AG09309 (cell line): Measurements from ENCODE around the gene GPR68.

Experiments
- DNase-seq: peaks from one replicate; pipeline ENCODE4 v3.0.0-alpha.2; 2010; ENCODE audit warnings: low read depth
- H3K4me3 ChIP-seq: 2 replicates; pipeline ENCODE4 v1.5.1; 2011; ENCODE audit warnings: mild to moderate bottlenecking, low read depth, low read length, moderate library complexity; ENCODE audit not compliant: control insufficient read depth
- CTCF ChIP-seq: IDR thresholded peaks from 2 replicates; pipeline ENCODE4 v1.5.1; 2011; ENCODE audit warnings: mild to moderate bottlenecking, low read depth, low read length, inconsistent platforms; ENCODE audit not compliant: insufficient read depth, control insufficient read depth; ENCODE audit errors: missing control alignments

The GPR68 gene

GRCh38 chr14:91238085-91238484 is 6.4 kb downstream of the GPR68 start:
- H3K4me3 ChIP-seq = no peak overlapping the region
- DNase-seq = no peak
- no peak for TF ChIP-seq CTCF

DNA sequence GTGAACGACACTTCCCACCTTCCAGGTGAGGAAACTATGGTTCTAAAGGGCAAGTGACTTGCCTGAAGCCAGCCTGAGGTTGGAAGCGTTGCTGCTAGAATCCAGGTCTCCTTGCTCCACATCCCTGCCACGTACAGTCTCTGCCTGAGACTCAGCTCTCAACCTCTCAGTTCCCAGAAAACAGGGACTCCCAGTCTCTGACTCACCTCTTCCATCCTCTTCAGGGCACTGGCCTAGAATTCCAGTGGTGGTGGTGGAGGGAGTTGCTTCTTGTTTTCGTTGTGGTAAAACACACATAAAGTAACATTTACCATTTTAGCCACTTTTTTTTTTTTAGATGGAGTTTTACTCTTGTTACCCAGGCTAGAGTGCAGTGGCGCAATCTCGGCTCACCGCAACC is 7.3 kb downstream of the GPR68 start:
- H3K4me3 ChIP-seq = no peak overlapping the region
- no peak for TF ChIP-seq CTCF

DNA sequence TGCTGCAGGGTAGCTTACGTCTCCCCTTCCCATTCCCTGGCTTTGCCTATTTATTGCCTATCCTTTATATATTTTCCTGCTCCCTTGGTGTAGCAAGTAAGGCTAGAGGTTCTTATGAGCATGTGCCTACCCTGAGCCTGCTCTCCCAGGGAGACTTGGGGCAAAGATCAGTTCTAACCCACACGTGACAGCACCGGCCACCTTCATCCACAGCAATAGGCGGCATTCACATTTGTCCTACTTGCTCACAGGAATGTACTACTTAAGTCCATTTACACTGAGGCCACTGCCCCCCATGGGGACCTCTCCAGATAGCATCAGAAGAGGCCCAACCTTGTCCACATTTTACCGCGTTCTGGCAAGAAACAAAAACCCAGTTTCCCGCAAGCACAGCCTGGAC is 8.7 kb downstream of the GPR68 start:
- no peak overlapping the region for H3K4me3 ChIP-seq

More for the DNA sequence above, 7.3 kb downstream of the GPR68 start:
- DNase-seq = peak; percentile 95

GRCh38 chr14:91234791-91235114 is 9.8 kb downstream of the GPR68 start:
- TF ChIP-seq CTCF = no peak
- no peak for DNase-seq

More for the DNA sequence above, 8.7 kb downstream of the GPR68 start:
- TF ChIP-seq CTCF = no peak
- DNase-seq = no peak

DNA sequence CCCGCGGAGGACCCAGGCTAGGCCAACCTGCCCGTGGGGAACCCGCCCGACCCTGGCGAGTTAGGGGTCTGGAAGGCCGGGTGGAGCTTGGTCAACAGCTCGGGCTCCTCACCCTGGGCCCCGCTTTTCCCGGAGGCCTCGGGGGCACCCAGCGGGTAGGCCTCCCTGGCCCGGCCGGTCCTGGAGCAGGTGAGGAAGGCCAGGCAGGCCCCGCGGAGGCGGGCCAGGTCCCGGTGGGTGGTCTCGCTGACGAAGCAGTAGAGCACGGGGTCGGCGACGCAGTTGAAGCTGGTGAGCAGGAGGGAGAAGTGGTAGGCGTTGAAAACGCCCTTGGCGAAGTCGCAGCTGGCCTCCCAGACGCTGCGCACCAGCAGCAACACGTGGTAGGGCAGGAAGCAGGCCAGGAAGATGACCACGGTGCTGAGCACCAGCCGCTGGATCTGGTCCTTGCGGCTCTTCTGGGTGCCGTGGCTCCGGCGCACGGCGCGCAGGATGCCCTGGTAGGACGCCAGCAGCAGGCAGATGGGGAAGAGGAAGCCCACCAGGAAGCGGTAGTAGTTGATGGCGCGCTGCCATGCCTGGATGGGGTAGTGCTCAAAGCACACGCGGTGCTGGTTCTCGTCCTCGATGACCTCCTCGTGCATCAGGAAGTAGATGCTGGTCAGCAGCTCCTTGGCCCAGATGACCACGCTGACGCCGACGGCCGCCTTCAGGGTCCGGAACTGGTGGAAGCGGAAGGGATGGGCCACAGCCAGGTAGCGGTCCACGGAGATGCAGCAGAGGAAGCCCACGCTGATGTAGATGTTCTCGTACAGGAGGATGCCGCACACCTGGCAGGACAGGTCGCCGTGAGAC is 10.3 kb downstream of the GPR68 start:
- TF ChIP-seq CTCF = no peak
- no peak for DNase-seq
- H3K4me3 ChIP-seq = no peak overlapping the region

More at GRCh38 chr14:91234791-91235114, 9.8 kb downstream of the GPR68 start:
- no peak overlapping the region for H3K4me3 ChIP-seq

DNA sequence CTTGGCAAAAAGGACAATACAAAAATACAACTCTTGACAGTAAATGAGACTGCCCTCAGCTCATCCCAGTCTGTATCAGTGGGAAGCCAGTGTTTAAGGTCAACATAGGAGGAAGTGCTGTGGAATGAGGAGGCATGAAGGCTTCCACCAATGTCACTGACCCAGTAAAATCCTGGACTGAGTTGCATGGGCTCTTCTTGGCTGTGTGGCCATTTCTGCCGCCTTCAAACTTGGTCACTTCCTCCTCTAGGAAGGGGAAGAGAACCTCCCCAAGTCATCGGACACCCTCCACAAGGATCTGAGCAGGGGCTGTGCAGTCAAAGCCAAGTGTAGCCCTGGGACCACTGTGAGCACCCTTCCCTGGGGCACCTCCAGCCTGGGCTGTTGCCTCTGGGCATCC is 11.9 kb downstream of the GPR68 start:
- no peak for TF ChIP-seq CTCF
- no peak overlapping the region for H3K4me3 ChIP-seq
- no peak for DNase-seq

- no peak for DNase-seq
- no peak overlapping the region for H3K4me3 ChIP-seq
- no peak for TF ChIP-seq CTCF
These were observed 12.5 kb downstream of the GPR68 start for GRCh38 chr14:91232052-91232451.
